ENCODE data around the gene TNNI3K. TPM values are rescaled to one million over a fixed set of nuclear protein-coding genes. Genes with fewer than 3 reads are reported as not detected.

TNNI3K gene
- total RNA-seq, 1 donor from 2014 or later = 89.7 TPM

- Histone ChIP-seq H3K27me3 (ENCODE audit: low read depth) (no peaks in the 10 kb centered on the region), H3K4me1 (no peaks in the 10 kb centered on the region), H3K36me3 (peaks cover 4% of the 10 kb centered on the region), H3K27ac (replicated peaks) (no peak overlapping the region), H3K4me3 (no peak overlapping the region), H3K9me3 (replicated peaks) (no peaks in the 10 kb centered on the region)
- DNase-seq = no peak
- intact Hi-C loops (cut with micrococcal nuclease) = no loop called here
- no peak for TF ChIP-seq CTCF (IDR thresholded peaks at IDR 0.05; ENCODE audit: borderline replicate concordance)
Measured at GRCh38 chr1:74549932-74550331, 314.7 kb downstream of the TNNI3K start.

GRCh38 chr1:74570797-74571492, 335.8 kb downstream of the TNNI3K start:
- no peak overlapping the region for H3K4me3 ChIP-seq

GRCh38 chr1:74571493-74571800, 336.3 kb downstream of the TNNI3K start:
- no peak for TF ChIP-seq CTCF (IDR thresholded peaks at IDR 0.05; ENCODE audit: borderline replicate concordance)
- H3K27ac ChIP-seq (replicated peaks) = no peak overlapping the region
- peaks cover 39% of the 10 kb centered on the region for H3K27me3 ChIP-seq (ENCODE audit: low read depth)
- no peak for DNase-seq
- H3K4me3 ChIP-seq = no peak overlapping the region
- no peaks in the 10 kb centered on the region for H3K4me1 ChIP-seq
- H3K9me3 ChIP-seq (replicated peaks) = no peaks in the 10 kb centered on the region
- intact Hi-C loops (cut with micrococcal nuclease) = no loop called here
- no peaks in the 10 kb centered on the region for H3K36me3 ChIP-seq

More at GRCh38 chr1:74570797-74571492, 335.8 kb downstream of the TNNI3K start:
- TF ChIP-seq CTCF (IDR thresholded peaks at IDR 0.05; ENCODE audit: borderline replicate concordance) = no peak
- intact Hi-C loops (cut with micrococcal nuclease) = no loop called here
- Histone ChIP-seq H3K36me3 (no peaks in the 10 kb centered on the region), H3K4me1 (no peaks in the 10 kb centered on the region), H3K27ac (replicated peaks) (no peak overlapping the region), H3K27me3 (ENCODE audit: low read depth) (peaks cover 39% of the 10 kb centered on the region), H3K9me3 (replicated peaks) (no peaks in the 10 kb centered on the region)
- no peak for DNase-seq

GRCh38 chr1:74571891-74572290, 336.7 kb downstream of the TNNI3K start:
- intact Hi-C loops (cut with micrococcal nuclease) = no loop called here
- Histone ChIP-seq H3K27ac (replicated peaks) (no peak overlapping the region), H3K4me3 (no peak overlapping the region), H3K36me3 (no peaks in the 10 kb centered on the region), H3K4me1 (no peaks in the 10 kb centered on the region), H3K9me3 (replicated peaks) (no peaks in the 10 kb centered on the region), H3K27me3 (ENCODE audit: low read depth) (peaks cover 39% of the 10 kb centered on the region)
- no peak for TF ChIP-seq CTCF (IDR thresholded peaks at IDR 0.05; ENCODE audit: borderline replicate concordance)
- DNase-seq = no peak

GRCh38 chr1:74578101-74578500, 342.9 kb downstream of the TNNI3K start:
- H3K4me1 ChIP-seq = no peaks in the 10 kb centered on the region

More at GRCh38 chr1:74578101-74578500, 342.9 kb downstream of the TNNI3K start:
- peaks cover 14% of the 10 kb centered on the region for H3K27me3 ChIP-seq (ENCODE audit: low read depth)
- TF ChIP-seq CTCF (IDR thresholded peaks at IDR 0.05; ENCODE audit: borderline replicate concordance) = no peak
- no peak overlapping the region for H3K4me3 ChIP-seq
- H3K27ac ChIP-seq (replicated peaks) = no peak overlapping the region
- no peaks in the 10 kb centered on the region for H3K9me3 ChIP-seq (replicated peaks)
- no peak for DNase-seq
- intact Hi-C loops (cut with micrococcal nuclease) = no loop called here
- no peaks in the 10 kb centered on the region for H3K36me3 ChIP-seq

All from left ventricle myocardium inferior (tissue), 1 donor.